Omental fat pad (tissue), 4 donors: ENCODE data around the gene TACC3. TPM values are rescaled to one million over a fixed set of nuclear protein-coding genes. Genes with fewer than 3 reads are reported as not detected.

ENCODE experiments used
- ATAC-seq: fragments of 150-250 bp; one replicate; pipeline ENCODE4 v1.9.1; 2016; ENCODE audit warnings: mild to moderate bottlenecking, moderate library complexity; ENCODE audit not compliant: low FRiP score
- DNase-seq: peaks from one replicate; pipeline ENCODE4 v3.0.0-alpha.2; 2019; ENCODE audit warnings: low spot score
- total RNA-seq, 4 donors: library from RNA; depleted of rRNA; stranded (reverse); fragments of >200 nt; gene quantifications; one replicate each; pipeline ENCODE4 v1.1.0, GENCODE V29; 2016
- TF ChIP-seq, protein P1 (sequence below), 3 donors: fragments of 450-650 bp; IDR thresholded peaks; one replicate each; pipeline ENCODE4 v1.5.1; 2016 to 2017; ENCODE audit warnings: antibody characterized with exemption in 3 of 3, mild to moderate bottlenecking in 3 of 3, moderate library complexity in 2 of 3

Gene TACC3
- total RNA-seq, 4 donors from 2014 or later, result 6.0 to 25.7 (median 10.0) TPM

DNA sequence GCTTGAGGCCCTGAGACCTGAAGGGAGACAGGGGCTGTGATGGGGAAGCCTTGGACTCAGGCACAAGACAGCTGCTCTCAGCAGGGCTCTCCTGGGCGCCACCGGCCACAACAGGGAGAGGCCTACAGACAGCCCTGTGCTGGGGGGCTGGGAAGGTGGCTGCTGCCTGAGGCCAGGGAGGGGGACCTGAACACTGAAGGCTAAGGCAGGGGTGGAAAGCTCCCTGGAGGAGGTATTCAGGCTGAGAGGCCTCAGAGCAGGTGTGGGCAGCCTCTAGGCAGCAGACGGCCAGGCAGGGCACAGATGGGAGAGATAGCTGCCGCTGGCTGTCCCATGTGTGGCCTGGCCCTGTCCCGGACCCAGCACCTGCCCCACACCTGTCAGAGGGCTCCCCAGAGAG is 33.0 kb downstream of the TACC3 start:
- ATAC-seq (no peak), DNase-seq (no peak)
- TF ChIP-seq, protein P1, sequence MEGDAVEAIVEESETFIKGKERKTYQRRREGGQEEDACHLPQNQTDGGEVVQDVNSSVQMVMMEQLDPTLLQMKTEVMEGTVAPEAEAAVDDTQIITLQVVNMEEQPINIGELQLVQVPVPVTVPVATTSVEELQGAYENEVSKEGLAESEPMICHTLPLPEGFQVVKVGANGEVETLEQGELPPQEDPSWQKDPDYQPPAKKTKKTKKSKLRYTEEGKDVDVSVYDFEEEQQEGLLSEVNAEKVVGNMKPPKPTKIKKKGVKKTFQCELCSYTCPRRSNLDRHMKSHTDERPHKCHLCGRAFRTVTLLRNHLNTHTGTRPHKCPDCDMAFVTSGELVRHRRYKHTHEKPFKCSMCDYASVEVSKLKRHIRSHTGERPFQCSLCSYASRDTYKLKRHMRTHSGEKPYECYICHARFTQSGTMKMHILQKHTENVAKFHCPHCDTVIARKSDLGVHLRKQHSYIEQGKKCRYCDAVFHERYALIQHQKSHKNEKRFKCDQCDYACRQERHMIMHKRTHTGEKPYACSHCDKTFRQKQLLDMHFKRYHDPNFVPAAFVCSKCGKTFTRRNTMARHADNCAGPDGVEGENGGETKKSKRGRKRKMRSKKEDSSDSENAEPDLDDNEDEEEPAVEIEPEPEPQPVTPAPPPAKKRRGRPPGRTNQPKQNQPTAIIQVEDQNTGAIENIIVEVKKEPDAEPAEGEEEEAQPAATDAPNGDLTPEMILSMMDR (IDR thresholded peaks at IDR 0.05), result no peak

DNA sequence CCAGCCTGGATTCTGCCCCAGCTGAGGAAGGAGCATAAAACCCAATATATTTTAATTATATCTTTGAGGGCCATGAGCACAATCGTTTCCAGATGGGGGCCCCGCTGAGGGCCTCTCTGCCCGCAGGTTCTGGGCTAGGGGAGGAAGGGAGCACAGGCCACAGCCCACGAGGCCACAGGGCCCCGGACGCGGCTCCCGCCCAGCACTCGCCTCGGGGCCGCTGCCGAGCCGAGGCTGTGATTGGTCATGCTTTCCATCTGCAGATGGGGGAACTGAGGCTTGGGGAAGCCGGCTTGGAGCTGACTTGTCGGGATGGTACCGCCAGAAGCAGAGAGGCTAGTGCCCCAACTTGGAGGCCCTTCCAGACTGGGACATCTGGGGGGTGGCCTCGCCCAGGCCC is 34.0 kb downstream of the TACC3 start:
- TF ChIP-seq, protein P1 (IDR thresholded peaks at IDR 0.05), result no peak

DNA sequence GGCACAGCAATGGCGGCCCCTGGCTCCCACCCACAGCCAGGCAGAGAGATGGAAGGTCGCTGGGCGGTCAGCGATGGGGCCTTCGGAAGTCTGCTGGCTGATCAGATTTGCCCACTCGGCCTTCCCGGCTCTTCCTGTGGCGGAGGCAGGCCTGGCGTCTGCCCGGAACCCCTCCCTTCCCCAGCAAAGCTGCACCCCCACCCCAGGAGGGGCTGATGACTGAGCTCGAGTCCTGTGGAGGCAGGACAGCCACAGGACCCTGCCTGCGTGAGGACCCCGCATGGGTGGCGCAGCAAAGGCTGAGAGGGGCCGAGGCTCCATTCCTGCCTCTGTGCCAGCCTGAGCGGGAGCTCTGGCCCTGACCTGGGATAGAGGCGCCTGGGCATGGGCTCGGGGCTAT is 34.8 kb downstream of the TACC3 start:
- no peak for ATAC-seq
- no peak for DNase-seq

More for the DNA sequence above, 34.0 kb downstream of the TACC3 start:
- no peak for ATAC-seq
- DNase-seq, result no peak

DNA sequence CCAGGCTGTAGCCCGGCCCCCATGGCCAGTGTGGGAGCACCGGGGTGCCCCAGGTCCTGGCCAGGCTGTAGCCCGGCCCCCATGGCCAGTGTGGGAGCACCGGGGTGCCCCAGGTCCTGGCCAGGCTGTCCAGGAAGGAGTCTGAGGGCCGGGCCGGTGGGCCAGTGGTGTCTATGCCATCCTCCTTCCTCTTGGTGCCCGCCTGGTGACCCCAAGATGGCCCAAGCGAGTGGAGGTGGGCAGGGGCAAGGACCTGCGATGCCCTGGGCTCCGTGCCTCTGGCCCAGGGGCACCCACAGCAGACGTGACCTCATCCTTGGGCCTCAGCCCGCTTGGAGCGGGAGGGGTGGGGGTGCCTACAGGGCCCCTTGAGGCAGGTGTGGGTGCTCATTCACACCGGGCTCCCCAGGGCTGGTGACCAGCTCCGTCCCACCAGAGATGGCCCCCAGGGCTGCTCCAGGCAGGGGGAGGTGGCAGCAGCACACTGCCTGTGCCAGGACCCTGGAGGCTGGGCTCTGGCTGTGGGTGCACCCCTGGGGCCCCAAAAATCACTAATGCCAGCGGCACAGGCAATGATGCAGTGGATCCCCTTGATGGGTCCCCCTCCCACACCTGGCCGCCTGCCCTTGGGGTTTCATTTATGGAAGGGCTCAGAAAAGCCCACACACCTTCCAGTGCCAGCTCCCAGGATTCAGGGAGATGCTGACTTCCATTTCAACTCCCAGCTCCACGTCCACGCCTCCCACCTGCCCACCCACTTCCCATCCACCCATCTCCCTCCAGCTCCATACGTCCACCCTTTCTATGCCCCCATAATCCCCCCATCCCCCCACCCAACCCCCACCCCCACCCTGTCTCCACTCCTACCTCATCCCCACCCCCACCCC is 35.8 kb downstream of the TACC3 start:
- ATAC-seq (no peak), DNase-seq (no peak)
- TF ChIP-seq, protein P1 (IDR thresholded peaks at IDR 0.05), result no peak

More for the DNA sequence above, 34.8 kb downstream of the TACC3 start:
- TF ChIP-seq, protein P1 (IDR thresholded peaks at IDR 0.05), result no peak

DNA sequence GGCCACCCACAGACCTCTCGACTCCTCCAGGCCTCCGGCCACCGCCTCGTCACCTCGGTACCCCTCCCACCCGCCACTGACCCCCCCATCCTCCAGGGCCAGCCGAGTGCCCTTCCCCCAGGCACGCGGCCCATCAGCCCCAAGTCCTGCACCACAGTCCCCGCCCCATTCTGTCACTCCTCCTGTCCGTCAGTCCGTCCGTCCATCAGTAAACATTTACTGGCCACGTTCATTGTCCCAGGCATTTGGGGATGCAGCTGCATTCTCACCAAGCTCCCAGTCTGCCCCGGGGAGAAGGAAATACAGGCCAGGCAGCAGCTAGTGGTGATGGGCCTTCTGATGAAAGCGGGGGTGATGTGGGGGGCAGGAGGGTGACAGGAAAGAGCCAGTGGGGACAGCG is 36.5 kb downstream of the TACC3 start:
- ATAC-seq (no peak), DNase-seq (no peak)
- TF ChIP-seq, protein P1 (IDR thresholded peaks at IDR 0.05), result no peak

DNA sequence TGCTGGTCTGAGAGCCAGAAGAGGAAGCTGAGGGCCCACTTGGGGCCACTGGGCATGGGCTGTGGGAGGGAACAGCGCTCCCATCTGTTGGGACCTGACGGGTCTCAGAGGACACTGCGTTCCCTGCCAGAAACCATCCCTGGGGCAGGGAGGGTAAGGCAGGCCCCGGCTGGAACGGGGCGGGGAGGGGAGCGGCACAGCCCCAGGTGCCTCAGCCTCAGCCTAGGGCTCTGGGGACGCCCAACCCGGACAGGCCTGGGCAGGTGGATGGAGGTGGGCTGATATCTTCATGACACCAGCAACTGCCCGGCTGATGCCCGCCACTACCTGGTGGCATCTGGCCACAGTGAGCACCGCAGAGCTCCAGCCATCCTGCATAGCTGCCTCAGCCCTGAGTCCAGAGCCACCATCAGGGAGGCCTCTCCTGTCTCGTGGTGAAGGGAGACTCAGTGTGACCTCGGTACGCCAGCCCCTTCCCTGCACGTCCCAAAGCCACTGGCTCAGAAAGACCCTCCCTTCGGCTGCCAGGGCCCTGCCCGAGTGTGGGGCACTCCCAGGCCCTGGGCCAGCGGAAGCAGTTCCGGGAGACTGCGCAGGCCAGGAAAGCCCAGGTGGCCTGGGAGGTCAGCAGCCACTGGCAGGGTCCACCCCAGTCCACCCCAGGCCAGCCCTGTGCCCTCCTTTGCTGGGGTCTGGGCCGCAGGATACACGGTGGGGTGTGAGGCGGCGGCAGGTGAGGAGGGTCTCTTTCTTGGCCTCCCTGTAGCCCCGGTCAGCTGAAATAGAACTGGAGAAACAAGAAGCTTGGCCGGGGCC is 37.2 kb downstream of the TACC3 start:
- TF ChIP-seq, protein P1 (IDR thresholded peaks at IDR 0.05), result no peak

More for the DNA sequence above, 37.2 kb downstream of the TACC3 start:
- DNase-seq (no peak), ATAC-seq (no peak)
